Measurements from ENCODE around the gene OR5H1. TPM values are rescaled to one million over a fixed set of nuclear protein-coding genes. Genes with fewer than 3 reads are reported as not detected.
"Not testable (repeated sequence)": the region's sequence is repeated elsewhere in the genome, so short reads cannot be mapped to it uniquely, and the experiment has no call there.

The OR5H1 gene
- total and polyA plus RNA-seq, 7 donors = not detected

DNA sequence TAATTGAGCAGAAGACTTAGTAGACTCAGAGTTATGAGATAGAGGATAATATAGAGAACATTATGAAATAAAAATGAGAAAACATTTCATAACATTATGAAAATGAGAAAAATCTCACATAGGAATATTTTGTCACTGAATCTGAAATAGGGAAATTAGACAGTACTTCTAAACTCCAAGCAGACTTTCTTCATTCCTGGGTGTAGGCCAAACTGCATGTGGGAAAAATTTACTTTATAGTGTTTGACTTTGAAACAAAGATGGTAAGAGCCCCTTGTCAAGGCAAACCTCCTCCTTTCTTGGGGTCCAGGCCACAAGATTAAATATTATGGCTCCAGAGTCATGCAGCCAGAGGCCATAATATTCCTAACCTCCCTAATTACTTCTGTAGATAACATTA lies 10.0 kb downstream of the OR5H1 start:
- no peak for TF ChIP-seq EP300 (IDR thresholded peaks at IDR 0.05)
- TF ChIP-seq CTCF (IDR thresholded peaks at IDR 0.05) = no peak
- no peak for TF ChIP-seq POLR2AphosphoS5 (IDR thresholded peaks at IDR 0.05)
- TF ChIP-seq POLR2A (IDR thresholded peaks at IDR 0.05) = no peak
- H3K27me3 ChIP-seq = no peaks in the 10 kb centered on the region
- H3K36me3 ChIP-seq = no peaks in the 10 kb centered on the region
- H3K27ac ChIP-seq = no peak overlapping the region
- H3K9me3 ChIP-seq = no peaks in the 10 kb centered on the region
- H3K4me3 ChIP-seq = no peak overlapping the region
- no peak for DNase-seq
- no peaks in the 10 kb centered on the region for H3K4me1 ChIP-seq
- intact Hi-C loops (cut with DNase I) = no loop called here

GRCh38 chr3:98147179-98147578 lies 16.7 kb downstream of the OR5H1 start, which contains the start of gene OR5H14:
TSS of gene OR5H14 (plus strand) at chr3:98147479. CDS start at chr3:98149386, 1,907 bp downstream.
- no peak within 1 kb of the TSS for H3K27ac ChIP-seq
- 73 to 82% methylated on average over 1 of the region's 1 CpG for WGBS, 2 donors
- TF ChIP-seq POLR2AphosphoS5 (IDR thresholded peaks at IDR 0.05) = no peak

GRCh38 chr3:98148751-98149150 lies 18.2 kb downstream of the OR5H1 start:
- 63 to 77% methylated on average over 3 of the region's 3 CpGs for WGBS, 2 donors
- TF ChIP-seq POLR2A (IDR thresholded peaks at IDR 0.05) (no peak), CTCF (IDR thresholded peaks at IDR 0.05) (no peak), EP300 (IDR thresholded peaks at IDR 0.05) (no peak), POLR2AphosphoS5 (IDR thresholded peaks at IDR 0.05) (no peak)
- no peak overlapping the region for H3K4me3 ChIP-seq
- DNase-seq = no peak
- no peak overlapping the region for H3K27ac ChIP-seq
- H3K9me3 ChIP-seq = no peaks in the 10 kb centered on the region
- H3K4me1 ChIP-seq = no peaks in the 10 kb centered on the region
- intact Hi-C loops (cut with DNase I) = no loop called here
- no peaks in the 10 kb centered on the region for H3K36me3 ChIP-seq
- no peaks in the 10 kb centered on the region for H3K27me3 ChIP-seq

More at GRCh38 chr3:98147179-98147578, 16.7 kb downstream of the OR5H1 start, which contains the start of gene OR5H14:
- H3K9me3 ChIP-seq = no peaks in the 10 kb centered on the region
- no peaks in the 10 kb centered on the region for H3K36me3 ChIP-seq
- no peak within 1 kb of the TSS for H3K4me3 ChIP-seq
- H3K27me3 ChIP-seq = no peaks in the 10 kb centered on the region
- H3K4me1 ChIP-seq = no peaks in the 10 kb centered on the region
- DNase-seq = no peak
- intact Hi-C loops (cut with DNase I) = no loop called here

- H3K27ac ChIP-seq; DNase-seq; H3K4me3 ChIP-seq; H3K27me3 ChIP-seq; intact Hi-C loops (cut with DNase I); H3K9me3 ChIP-seq; H3K4me1 ChIP-seq; H3K36me3 ChIP-seq: not testable (repeated sequence)
- WGBS, 2 donors = 83 to 88% methylated on average over 4 of the region's 4 CpGs
Measured at GRCh38 chr3:98149456-98149855, 18.9 kb downstream of the OR5H1 start.

- no peak overlapping the region for H3K27ac ChIP-seq
- WGBS, 2 donors = 75 to 87% methylated on average over 5 of the region's 5 CpGs
- DNase-seq = no peak
- H3K9me3 ChIP-seq = no peaks in the 10 kb centered on the region
- H3K36me3 ChIP-seq = no peaks in the 10 kb centered on the region
- no peaks in the 10 kb centered on the region for H3K4me1 ChIP-seq
- intact Hi-C loops (cut with DNase I) = no loop called here
- H3K27me3 ChIP-seq = no peaks in the 10 kb centered on the region
- TF ChIP-seq POLR2AphosphoS5 (IDR thresholded peaks at IDR 0.05) (no peak), CTCF (IDR thresholded peaks at IDR 0.05) (no peak), EP300 (IDR thresholded peaks at IDR 0.05) (no peak), POLR2A (IDR thresholded peaks at IDR 0.05) (no peak)
- H3K4me3 ChIP-seq = no peak overlapping the region
Measured at GRCh38 chr3:98151241-98151640, 20.7 kb downstream of the OR5H1 start.

GRCh38 chr3:98166396-98166795 lies 35.9 kb downstream of the OR5H1 start, which contains the start of gene OR5H15:
TSS of gene OR5H15 (plus strand) at chr3:98166696. CDS start at chr3:98168700, 2,004 bp downstream.
- Histone ChIP-seq H3K4me1 (no peaks in the 10 kb centered on the region), H3K4me3 (no peak within 1 kb of the TSS), H3K27me3 (no peaks in the 10 kb centered on the region), H3K36me3 (no peaks in the 10 kb centered on the region), H3K9me3 (no peaks in the 10 kb centered on the region), H3K27ac (no peak within 1 kb of the TSS)
- intact Hi-C loops (cut with DNase I) = no loop called here
- no peak for DNase-seq
- 93 to 94% methylated on average over 3 of the region's 3 CpGs for WGBS, 2 donors
- TF ChIP-seq POLR2AphosphoS5 (IDR thresholded peaks at IDR 0.05) = no peak
- no peak for TF ChIP-seq POLR2A (IDR thresholded peaks at IDR 0.05)
- no peak for TF ChIP-seq CTCF (IDR thresholded peaks at IDR 0.05)
- TF ChIP-seq EP300 (IDR thresholded peaks at IDR 0.05) = no peak
